ENCODE data around the gene HRG.

GRCh38 chr3:186705882-186706780, 40.3 kb downstream of the HRG start:
- TF ChIP-seq CTCF (IDR thresholded peaks at IDR 0.05): no peak
- no peak for TF ChIP-seq POLR2A (IDR thresholded peaks at IDR 0.05)
- TF ChIP-seq POLR2AphosphoS5 (IDR thresholded peaks at IDR 0.05): no peak

Measured in gastroesophageal sphincter (tissue), 3 donors.